ENCODE measurements around the gene CCDC177.

CCDC177 gene

GRCh38 chr14:69574263-69574953 is at the start of gene CCDC177:
Gene CCDC177 (minus strand): TSS chr14:69574871. CDS start chr14:69573622, 1,249 bp downstream.
- peak; percentile 73 to 78 for DNase-seq

- DNase-seq, result no peak
These were observed 49.5 kb upstream of the CCDC177 start for GRCh38 chr14:69624136-69624535.

- DNase-seq, result no peak
These were observed 46.3 kb upstream of the CCDC177 start for GRCh38 chr14:69620981-69621380.

DNA sequence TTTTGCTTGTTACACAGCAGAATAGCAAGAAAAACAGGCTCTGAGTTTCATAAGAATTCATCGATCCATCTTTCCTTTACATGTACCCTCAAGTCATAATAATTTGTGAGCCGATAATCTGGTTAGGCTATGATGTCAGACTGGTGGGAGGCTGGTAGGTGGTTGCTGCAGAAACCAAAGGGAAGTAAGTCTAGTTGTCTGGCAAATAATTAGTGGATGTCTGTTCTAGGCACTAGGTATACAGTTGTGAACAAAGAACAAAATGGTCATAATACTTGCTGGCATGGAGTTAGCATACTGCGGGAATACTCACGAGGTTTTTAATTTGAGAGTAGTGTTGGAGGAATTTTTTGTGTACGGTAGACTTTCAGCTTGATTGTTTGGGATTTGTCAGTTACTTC is 45.5 kb upstream of the CCDC177 start:
- no peak for DNase-seq

DNA sequence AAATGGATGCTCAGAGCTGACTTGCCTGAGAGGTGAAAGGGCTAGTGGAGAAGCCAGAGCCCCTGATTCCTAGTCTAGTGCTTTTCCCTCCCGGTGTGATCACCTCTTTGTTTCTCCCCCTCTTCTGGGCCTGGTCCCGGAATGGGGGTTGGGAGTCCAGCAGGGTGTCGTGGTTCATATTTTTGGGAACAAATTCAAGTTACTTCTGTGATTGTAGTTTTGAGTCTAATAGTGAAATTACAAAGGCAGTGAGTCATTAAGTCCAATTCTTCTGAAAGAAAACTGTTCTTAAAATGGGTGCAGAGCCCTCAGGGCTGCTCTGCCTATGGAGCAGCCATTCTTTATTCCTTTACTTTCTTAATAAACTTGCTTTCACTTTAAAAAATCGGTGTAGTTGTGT is 44.3 kb upstream of the CCDC177 start:
- DNase-seq, result no peak

DNA sequence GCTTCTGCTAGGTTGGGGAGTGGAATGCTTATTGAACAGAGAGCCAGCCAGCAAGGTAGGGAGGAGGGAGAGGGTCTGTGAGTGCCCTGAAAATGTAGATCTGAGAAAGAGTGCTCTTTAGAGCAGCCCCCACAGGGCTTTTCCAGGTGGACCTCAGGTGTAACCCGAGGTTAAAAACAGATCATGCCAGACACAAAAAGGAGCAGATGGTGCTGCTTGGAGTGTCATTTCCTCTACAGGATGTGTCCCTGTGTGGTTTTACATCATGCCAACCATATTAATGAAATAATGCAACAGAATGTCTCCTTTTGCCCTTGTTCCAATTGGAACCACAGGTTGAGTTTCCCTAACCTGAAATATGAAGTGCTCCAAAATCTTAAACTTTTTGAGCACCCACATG is 43.1 kb upstream of the CCDC177 start:
- no peak for DNase-seq

- no peak for DNase-seq
These were observed 41.7 kb upstream of the CCDC177 start for GRCh38 chr14:69616408-69616773.

GRCh38 chr14:69615496-69616407 is 41.1 kb upstream of the CCDC177 start:
- DNase-seq, result no peak

GRCh38 chr14:69615121-69615495 is 40.4 kb upstream of the CCDC177 start:
- DNase-seq, result no peak

GRCh38 chr14:69614592-69614991 is 39.9 kb upstream of the CCDC177 start:
- no peak for DNase-seq

- no peak for DNase-seq
These were observed 38.8 kb upstream of the CCDC177 start for GRCh38 chr14:69613312-69614073.

- DNase-seq, result no peak
These were observed 38.1 kb upstream of the CCDC177 start for GRCh38 chr14:69612783-69613130.

DNA sequence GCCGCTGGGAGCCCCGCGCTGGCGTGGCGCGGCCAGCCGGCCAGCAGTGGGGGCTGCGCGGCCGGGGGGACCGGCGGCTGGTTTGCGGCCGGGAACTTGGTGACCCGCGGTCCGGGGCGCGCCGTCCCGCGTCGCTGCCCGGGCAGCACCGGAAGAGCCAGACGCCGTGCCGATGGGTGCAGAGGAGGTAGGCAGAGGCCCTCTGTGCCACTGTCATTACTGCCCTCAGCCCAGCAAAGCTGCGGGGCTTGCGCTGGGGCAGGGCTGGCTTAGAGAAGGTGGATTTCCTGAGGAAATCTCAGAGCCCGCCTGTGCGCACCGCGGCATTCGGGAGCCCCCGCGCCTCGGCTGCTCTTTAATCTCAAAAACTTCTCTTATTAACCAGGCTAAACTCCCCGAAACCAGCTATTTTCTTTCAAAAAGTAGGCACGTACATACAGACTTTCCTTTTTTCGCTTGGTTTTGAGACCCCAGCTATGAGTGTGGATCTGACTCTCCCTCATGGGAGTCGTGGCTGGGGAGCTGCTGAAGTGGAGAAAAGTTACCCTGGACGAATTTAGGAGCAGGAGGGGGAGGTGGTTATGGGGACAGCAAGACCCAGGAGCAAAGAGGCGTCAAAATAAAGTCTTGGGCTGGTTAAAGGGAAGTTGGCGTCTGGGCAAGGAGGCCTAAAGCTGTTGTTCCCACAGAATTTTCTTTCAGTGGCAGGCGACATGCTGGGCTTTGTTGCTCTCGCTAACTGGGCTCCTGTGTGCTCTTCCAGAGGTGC is 37.5 kb upstream of the CCDC177 start:
- DNase-seq, result no peak

DNA sequence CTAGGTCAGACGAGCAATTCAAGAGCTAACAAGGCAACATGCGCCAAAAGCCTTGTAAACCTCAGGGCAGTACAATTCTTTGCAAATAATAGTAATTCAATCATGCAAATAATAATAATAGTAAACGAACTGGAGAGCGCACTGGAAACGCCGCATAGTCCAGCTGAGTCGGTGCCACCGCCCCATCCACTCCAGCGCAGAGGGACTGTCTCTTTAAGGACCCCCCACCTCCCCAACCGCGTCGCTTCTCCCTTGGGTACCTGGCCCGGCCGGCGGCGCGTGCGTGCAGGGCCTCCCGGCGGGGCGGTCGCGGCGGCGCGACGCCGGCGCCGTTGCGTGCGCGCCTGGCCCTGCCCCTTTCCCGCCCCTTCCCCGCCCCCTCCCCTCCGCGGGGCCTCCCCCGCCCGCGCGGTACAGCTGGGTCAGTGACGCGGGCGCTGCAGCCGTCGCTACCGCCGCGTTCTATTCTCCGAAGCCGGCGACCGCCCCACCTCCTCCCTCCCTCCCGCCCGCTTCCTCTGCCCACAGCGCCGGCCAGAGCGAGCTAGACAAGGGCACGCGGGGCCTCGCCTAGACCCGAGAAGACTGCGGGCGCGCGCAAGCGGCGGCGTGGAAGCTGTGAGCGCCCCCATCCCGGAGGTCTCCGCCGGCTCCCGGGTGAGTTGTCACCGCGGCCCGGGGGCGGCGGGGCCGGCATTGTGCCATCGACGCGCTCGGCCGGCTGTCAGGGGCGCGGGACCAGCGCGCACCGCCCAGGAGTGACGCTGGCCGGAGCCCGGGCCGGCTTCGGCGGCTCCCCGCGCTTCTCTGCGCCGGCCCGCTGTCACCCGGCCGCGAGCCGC is 36.7 kb upstream of the CCDC177 start, which contains the start of gene SUSD6:
Gene SUSD6, plus strand, starts transcription at position 425 of the 842 bp plus-strand sequence. CDS start 46,997 bp downstream, outside the sequence.
- DNase-seq, result peak; percentile 82 to 90

GRCh38 chr14:69610874-69611171 is 36.2 kb upstream of the CCDC177 start:
- no peak for DNase-seq

DNA sequence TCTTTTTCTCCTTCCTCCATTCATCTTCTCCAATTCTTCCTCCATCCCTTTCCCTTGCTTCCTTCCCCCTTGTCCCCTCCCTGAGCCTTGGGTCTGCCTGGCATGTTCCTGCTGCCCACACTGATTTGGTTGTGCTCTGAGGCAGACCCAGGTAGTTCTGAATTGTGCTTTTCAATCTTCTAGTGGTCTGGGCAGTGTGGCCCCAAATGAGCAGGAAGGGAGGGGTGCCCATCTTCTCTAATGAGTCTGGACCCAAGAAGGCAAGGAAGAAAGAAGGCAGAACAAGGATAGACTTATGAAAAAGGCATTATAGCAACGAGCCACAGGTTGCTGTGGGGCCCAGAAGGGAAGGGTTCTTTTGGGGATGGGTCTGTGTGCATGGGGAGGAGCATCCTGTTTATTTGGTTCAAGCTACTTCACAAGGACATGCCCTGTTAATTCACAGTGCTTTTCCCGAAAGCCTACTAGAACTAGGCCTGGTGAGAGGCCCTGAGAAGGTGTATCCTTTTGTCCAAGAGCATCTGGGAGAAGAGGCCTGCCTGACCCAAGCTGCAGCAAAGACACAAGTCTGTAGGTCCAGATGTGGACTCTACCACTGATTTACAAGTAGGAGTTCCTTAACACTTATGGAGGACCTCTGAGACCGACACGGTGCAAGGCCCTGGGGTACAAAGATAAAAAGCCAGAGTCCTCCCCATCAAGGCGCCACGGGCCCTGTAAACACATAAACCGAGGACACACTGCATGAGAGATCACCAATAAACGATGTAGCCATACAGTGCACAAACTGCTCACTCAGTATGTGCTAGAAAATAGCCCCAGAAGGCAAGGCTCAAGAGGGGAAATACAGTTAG is 35.6 kb upstream of the CCDC177 start:
- DNase-seq, result no peak

GRCh38 chr14:69606258-69607184 is 31.9 kb upstream of the CCDC177 start:
- DNase-seq, result no peak

DNA sequence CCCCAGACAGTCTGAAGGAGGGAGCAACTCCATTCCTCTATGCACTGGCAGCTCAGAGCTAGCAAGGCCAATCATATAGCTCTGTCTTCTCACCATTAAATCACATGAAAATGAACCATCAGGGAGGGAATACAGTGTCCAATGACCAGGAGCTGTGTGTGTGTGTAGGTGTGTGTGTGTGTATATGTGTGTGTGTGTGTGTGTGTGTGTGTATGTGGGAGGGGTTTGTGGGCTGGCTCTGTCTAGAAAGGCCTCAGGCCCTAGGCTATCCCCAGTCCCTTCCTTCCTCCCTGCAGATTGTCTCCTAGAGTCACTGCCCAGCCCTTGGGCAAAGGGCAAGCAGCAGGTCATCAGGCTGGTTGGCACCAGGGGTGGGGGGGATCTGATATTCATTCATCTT is 31.1 kb upstream of the CCDC177 start:
- DNase-seq, result no peak

DNA sequence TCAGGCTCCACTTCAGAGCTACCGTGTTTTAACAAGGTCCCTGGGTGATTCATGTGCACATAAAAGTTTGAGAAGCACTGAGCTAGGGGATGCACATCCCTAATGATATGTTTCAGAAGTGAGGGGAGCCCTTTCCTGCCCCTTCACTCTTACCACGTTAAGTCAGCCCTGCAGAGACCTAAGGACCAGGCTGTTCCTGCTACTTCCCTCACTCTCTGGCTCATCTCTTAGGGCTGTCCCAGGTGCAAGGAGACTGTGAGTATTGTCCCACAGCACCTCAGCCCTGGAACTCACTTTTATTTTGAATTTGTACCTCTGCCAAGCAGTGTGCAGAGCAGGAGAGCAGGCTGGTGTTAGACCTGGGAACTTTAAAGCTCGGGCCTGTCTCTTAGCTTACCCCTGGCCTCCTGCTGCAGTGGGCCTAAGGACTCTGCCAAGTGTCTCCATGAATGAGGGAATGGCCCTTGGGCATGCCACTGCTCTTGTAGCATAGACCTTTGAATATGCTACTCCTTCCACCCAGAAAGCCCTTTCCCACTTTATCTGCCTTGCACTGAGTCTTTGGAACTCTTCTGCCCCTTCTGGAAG is 25.7 kb upstream of the CCDC177 start:
- DNase-seq, result no peak

Measured in NCI-H1930 (cell line).